H1 (cell line): ENCODE measurements around the gene ADO. TPM values are rescaled to one million over a fixed set of nuclear protein-coding genes. Genes with fewer than 3 reads are reported as not detected.

Experiments
- CBX8 ChIP-seq: fragments of 300-800, 300-1000 bp; sonication (generic); IDR thresholded peaks from 2 replicates; pipeline ENCODE4 v1.7.1; 2016; ENCODE audit warnings: low read depth, low read length, borderline replicate concordance
- CTBP2 ChIP-seq: IDR thresholded peaks from 2 replicates; pipeline ENCODE4 v1.7.0; 2011; ENCODE audit warnings: borderline replicate concordance, mild to moderate bottlenecking, moderate library complexity, mixed read lengths, low read length; ENCODE audit not compliant: insufficient read depth, insufficient read length
- KDM4A ChIP-seq: IDR thresholded peaks from one replicate; pipeline ENCODE4 v1.7.1; 2012; ENCODE audit warnings: low read depth, mild to moderate bottlenecking, moderate library complexity, low read length, inconsistent platforms; ENCODE audit not compliant: severe bottlenecking
- POLR2A ChIP-seq, 2 experiments: IDR thresholded peaks; 1 replicate in 1 of 2; 2 replicates in 1 of 2; pipeline ENCODE4 v1.6.1; 2011; ENCODE audit warnings: low read depth in 2 of 2, low read length in 2 of 2, mild to moderate bottlenecking in 2 of 2; ENCODE audit errors: control extremely low read depth in 1 of 2
- RFX5 ChIP-seq: IDR thresholded peaks from 2 replicates; pipeline ENCODE4 v1.6.1; 2011; ENCODE audit warnings: low read depth, low read length, improper control_type of control experiment, borderline replicate concordance
- RNF2 ChIP-seq: fragments of 200-900, 300-1000 bp; sonication (generic); IDR thresholded peaks from 2 replicates; pipeline ENCODE4 v1.7.1; 2016; ENCODE audit warnings: borderline replicate concordance, low read depth, mild to moderate bottlenecking, antibody characterized with exemption, low read length; ENCODE audit not compliant: poor library complexity, severe bottlenecking; ENCODE audit errors: missing control alignments
- SAP30 ChIP-seq: fragments of 300-600 bp; sonication (generic); IDR thresholded peaks from 2 replicates; pipeline ENCODE4 v1.7.1; 2012; ENCODE audit warnings: low read length, moderate library complexity, mild to moderate bottlenecking, inconsistent platforms; ENCODE audit not compliant: insufficient read depth, insufficient replicate concordance
- TAF7 ChIP-seq: optimal IDR thresholded peaks from 2 replicates; pipeline ENCODE3; 2011; ENCODE audit warnings: low read depth, mild to moderate bottlenecking, inconsistent platforms, low read length, moderate library complexity, borderline replicate concordance
- polyA plus RNA-seq, 7 experiments: library from polyadenylated mRNA; depleted of rRNA in 3 of 7; stranded (reverse) in 5 of 7; unstranded in 2 of 7; fragments of >200 nt in 5 of 7; fragments of 200-250 nt in 2 of 7; gene quantifications; 1 replicate in 5 of 7; 2 replicates in 1 of 7; 4 replicates in 1 of 7; pipeline versions ENCODE4 v1.2.1 to v1.2.3, GENCODE V29; 2011 to 2013; ENCODE audit warnings: missing spikeins in 2 of 7, mixed read lengths in 2 of 7
- total RNA-seq: library from RNA; stranded (reverse); fragmentation: NEBNext Ultra II Directional; extraction: Animal tissue kit (Norgen Biotek cat#: 25700); gene quantifications from 2 replicates; pipeline ENCODE4 v1.2.1, GENCODE V29; 2021

ADO gene
- total and polyA plus RNA-seq, 2 of the 8 experiments (the other 6 are each of a cell fraction or from before 2014, with no cell fraction given) = 18.7 to 27.9 TPM

DNA sequence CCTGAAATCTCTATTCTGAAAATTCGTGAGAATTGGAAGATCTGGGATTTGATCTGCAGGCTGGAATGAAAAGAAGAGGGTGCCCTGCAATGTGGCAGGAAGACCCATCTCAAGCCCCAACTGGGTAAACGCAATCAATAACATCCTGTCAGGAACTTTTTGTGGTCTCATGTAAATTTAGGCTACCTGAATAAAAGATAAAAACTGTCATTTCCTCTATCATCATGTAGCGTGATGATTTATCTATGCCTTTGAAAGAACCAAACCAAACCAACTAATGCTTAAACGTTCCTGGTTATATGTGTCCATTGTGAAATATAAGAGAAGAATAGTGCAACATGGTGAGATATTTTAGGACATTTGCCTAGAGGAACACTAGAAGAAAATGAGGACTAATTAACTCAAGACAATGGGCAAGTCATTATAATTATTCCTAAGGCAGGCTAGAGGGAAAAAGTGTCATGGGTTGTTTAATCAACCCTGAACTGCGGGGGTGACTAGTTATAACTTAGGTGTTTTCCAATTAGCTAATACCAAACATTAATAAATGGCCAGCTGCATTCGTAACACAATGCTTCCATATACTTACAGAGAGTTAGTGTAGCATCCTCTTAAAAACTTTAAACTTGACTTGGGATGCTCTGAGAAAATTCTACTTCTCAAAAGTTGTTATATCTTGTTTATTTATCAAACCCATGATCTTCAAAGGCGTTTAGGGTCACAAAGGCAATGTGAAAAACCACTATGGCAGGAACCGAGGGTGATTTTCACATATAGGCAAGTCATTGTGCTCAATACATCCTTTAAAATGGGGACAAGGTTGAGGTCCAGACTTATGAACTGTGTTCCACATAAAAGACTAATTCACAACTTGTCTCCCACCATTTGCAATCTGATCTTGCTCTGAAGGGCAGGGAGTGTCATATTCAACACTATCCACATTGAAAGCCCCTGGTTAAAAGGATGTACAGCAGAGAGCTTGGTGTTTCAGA, 48.6 kb upstream of the ADO start (continued):
- TF ChIP-seq RNF2 = no peak
- TF ChIP-seq KDM4A = no peak
- no peak for TF ChIP-seq SAP30
- TF ChIP-seq POLR2A (IDR thresholded peaks at IDR 0.05; ENCODE audit: control extremely low read depth in 1 of 2, low read depth in 2 of 2, low read length in 2 of 2) = no peak
- TF ChIP-seq CTBP2 = no peak
- no peak for TF ChIP-seq RFX5
- no peak for TF ChIP-seq CBX8
- no peak for TF ChIP-seq TAF7
